GM19468 (cell line): Measurements from ENCODE around the gene GHR.

ENCODE experiments used
- ATAC-seq: cut with Tn5 transposase; IDR thresholded peaks from one replicate; pipeline ENCODE4 v1.9.1; 2021; ENCODE audit warnings: mild to moderate bottlenecking, moderate library complexity, moderate number of reproducible peaks; ENCODE audit not compliant: unreplicated experiment; ENCODE audit errors: extremely low read depth

GHR gene

GRCh38 chr5:42461033-42461432 lies 37.8 kb downstream of the GHR start:
- no peak for ATAC-seq

GRCh38 chr5:42461507-42461906 lies 38.3 kb downstream of the GHR start:
- ATAC-seq = no peak

- ATAC-seq = no peak
These were observed 38.8 kb downstream of the GHR start for GRCh38 chr5:42462083-42462482.

GRCh38 chr5:42467572-42467971 lies 44.3 kb downstream of the GHR start:
- ATAC-seq = no peak

GRCh38 chr5:42467981-42468524 lies 44.8 kb downstream of the GHR start:
- no peak for ATAC-seq

- peak; percentile 76 for ATAC-seq
These were observed 60.4 kb downstream of the GHR start for GRCh38 chr5:42483472-42484154.

GRCh38 chr5:42487077-42487476 lies 63.8 kb downstream of the GHR start:
- ATAC-seq = no peak

GRCh38 chr5:42487821-42488220 lies 64.6 kb downstream of the GHR start:
- ATAC-seq = no peak

GRCh38 chr5:42490831-42491230 lies 67.6 kb downstream of the GHR start:
- no peak for ATAC-seq

- ATAC-seq = no peak
These were observed 68.5 kb downstream of the GHR start for GRCh38 chr5:42491699-42492098.

- ATAC-seq = no peak
These were observed 69.7 kb downstream of the GHR start for GRCh38 chr5:42492974-42493373.

GRCh38 chr5:42494414-42494813 lies 71.2 kb downstream of the GHR start:
- no peak for ATAC-seq

- ATAC-seq = no peak
These were observed 72.7 kb downstream of the GHR start for GRCh38 chr5:42495914-42496313.

- ATAC-seq = no peak
These were observed 73.3 kb downstream of the GHR start for GRCh38 chr5:42496397-42497156.

GRCh38 chr5:42498000-42498399 lies 74.8 kb downstream of the GHR start:
- ATAC-seq = no peak

GRCh38 chr5:42499016-42499415 lies 75.8 kb downstream of the GHR start:
- no peak for ATAC-seq

GRCh38 chr5:42500003-42500599 lies 76.9 kb downstream of the GHR start:
- no peak for ATAC-seq

GRCh38 chr5:42502613-42503470 lies 79.6 kb downstream of the GHR start:
- ATAC-seq = no peak

- ATAC-seq = no peak
These were observed 83.4 kb downstream of the GHR start for GRCh38 chr5:42506662-42507061.

- ATAC-seq = no peak
These were observed 84.3 kb downstream of the GHR start for GRCh38 chr5:42507451-42508097.
